WTC11 (cell line): ENCODE results near the gene SLIT3. TPM values are rescaled to one million over a fixed set of nuclear protein-coding genes. Genes with fewer than 3 reads are reported as not detected.

Experiments
- ATAC-seq: fragments of 200-7000 bp; cut with Tn5 transposase; 2 replicates; pipeline ENCODE4 v1.10.0; 2021; ENCODE audit warnings: mild to moderate bottlenecking, moderate library complexity
- CTCF ChIA-PET: fragments of 300-600 bp; sonication (Branson Sonifier 250); formaldehyde crosslinking; loops from one replicate; lab custom pipeline; 2021; ENCODE audit warnings: antibody characterized with exemption; lab: Charles Lee
- POLR2A ChIA-PET: fragments of 350-600 bp; sonication (Branson Sonifier 250); formaldehyde crosslinking; loops from one replicate; lab custom pipeline; 2021; ENCODE audit warnings: antibody characterized with exemption; lab: Charles Lee
- DNase-seq: peaks from one replicate; pipeline ENCODE4 v3.0.0; 2021; ENCODE audit warnings: low spot score
- H3K27ac Mint-ChIP-seq: 2 replicates; pipeline ENCODE4 v1.8.0; 2021; ENCODE audit warnings: mixed read lengths
- H3K27me3 Mint-ChIP-seq: 2 replicates; pipeline ENCODE4 v1.8.0; 2021; ENCODE audit warnings: low read depth, mild to moderate bottlenecking, moderate library complexity, mixed read lengths
- H3K36me3 Mint-ChIP-seq: 2 replicates; pipeline ENCODE4 v1.8.0; 2021; ENCODE audit warnings: mixed read lengths
- H3K4me1 Mint-ChIP-seq: 2 replicates; pipeline ENCODE4 v1.8.0; 2022; ENCODE audit warnings: mixed read lengths
- H3K4me3 Mint-ChIP-seq: 2 replicates; pipeline ENCODE4 v1.8.0; 2021; ENCODE audit warnings: mild to moderate bottlenecking, moderate library complexity, mixed read lengths
- H3K9me3 Mint-ChIP-seq: 2 replicates; pipeline ENCODE4 v1.8.0; 2021; ENCODE audit warnings: mixed read lengths
- ATF1 ChIP-seq: sonication (generic); formaldehyde crosslinking; IDR thresholded peaks from 2 replicates; pipeline ENCODE4 v1.8.1; 2023; ENCODE audit warnings: mild to moderate bottlenecking, moderate library complexity, missing genetic modification reagents
- ATF6 ChIP-seq: sonication (generic); formaldehyde crosslinking; IDR thresholded peaks from 2 replicates; pipeline ENCODE4 v1.8.1; 2023; ENCODE audit warnings: mild to moderate bottlenecking, missing genetic modification reagents
- ERG ChIP-seq: fragments of 250-450 bp; sonication (Bioruptor Pico); IDR thresholded peaks from 2 replicates; pipeline ENCODE4 v1.8.0; 2021; ENCODE audit warnings: mild to moderate bottlenecking
- ETV6 ChIP-seq: sonication (generic); formaldehyde crosslinking; IDR thresholded peaks from 2 replicates; pipeline ENCODE4 v1.8.1; 2022; ENCODE audit warnings: mild to moderate bottlenecking, missing genetic modification reagents
- GABPB1 ChIP-seq: sonication (generic); formaldehyde crosslinking; IDR thresholded peaks from 2 replicates; pipeline ENCODE4 v1.8.1; 2023; ENCODE audit warnings: mild to moderate bottlenecking, missing genetic modification reagents
- GTF2I ChIP-seq: fragments of 250-450 bp; sonication (Bioruptor Pico); conservative IDR thresholded peaks from 2 replicates; pipeline ENCODE4 v1.4.0; 2021; ENCODE audit warnings: mild to moderate bottlenecking
- IRF1 ChIP-seq: sonication (generic); formaldehyde crosslinking; IDR thresholded peaks from 2 replicates; pipeline ENCODE4 v1.8.0; 2023; ENCODE audit warnings: missing genetic modification reagents
- PRRX2 ChIP-seq: fragments of 250-450 bp; sonication (Bioruptor Pico); IDR thresholded peaks from 2 replicates; pipeline ENCODE4 v1.8.0; 2021; ENCODE audit warnings: mild to moderate bottlenecking
- RORB ChIP-seq: fragments of 250-450 bp; sonication (Bioruptor Pico); IDR thresholded peaks from 2 replicates; pipeline ENCODE4 v1.9.0; 2021; ENCODE audit warnings: mild to moderate bottlenecking
- TEAD4 ChIP-seq: sonication (generic); formaldehyde crosslinking; IDR thresholded peaks from 2 replicates; pipeline ENCODE4 v1.8.0; 2022; ENCODE audit warnings: mild to moderate bottlenecking, missing genetic modification reagents
- ZMAT4 ChIP-seq: fragments of 250-450 bp; sonication (Bioruptor Pico); IDR thresholded peaks from 2 replicates; pipeline ENCODE4 v1.9.0; 2021; ENCODE audit warnings: mild to moderate bottlenecking
- ZNF317 ChIP-seq: sonication (generic); formaldehyde crosslinking; IDR thresholded peaks from 2 replicates; pipeline ENCODE4 v1.8.1; 2023; ENCODE audit warnings: low read depth, mild to moderate bottlenecking, moderate library complexity, missing genetic modification reagents, borderline replicate concordance
- ZNF396 ChIP-seq: fragments of 250-450 bp; sonication (Bioruptor Pico); IDR thresholded peaks from 2 replicates; pipeline ENCODE4 v1.8.0; 2021; ENCODE audit warnings: mild to moderate bottlenecking, moderate library complexity, borderline replicate concordance
- ZNF416 ChIP-seq: fragments of 250-450 bp; sonication (Bioruptor Pico); IDR thresholded peaks from 2 replicates; pipeline ENCODE4 v1.9.0; 2021; ENCODE audit warnings: mild to moderate bottlenecking, inconsistent platforms
- ZNF425 ChIP-seq: fragments of 250-450 bp; sonication (Bioruptor Pico); conservative IDR thresholded peaks from 2 replicates; pipeline ENCODE4 v1.9.0; 2021; ENCODE audit warnings: mild to moderate bottlenecking
- ZNF512 ChIP-seq: sonication (generic); formaldehyde crosslinking; IDR thresholded peaks from 2 replicates; pipeline ENCODE4 v1.8.1; 2022; ENCODE audit warnings: missing genetic modification reagents, borderline replicate concordance
- total RNA-seq: library from RNA; stranded (reverse); gene quantifications from 3 replicates; pipeline ENCODE4 v1.2.3, GENCODE V29; 2021
- TF ChIP-seq, protein P1 (sequence below): sonication (generic); formaldehyde crosslinking; IDR thresholded peaks from 2 replicates; pipeline ENCODE4 v1.8.0; 2022; ENCODE audit warnings: mild to moderate bottlenecking, missing genetic modification reagents

Gene SLIT3
- total RNA-seq, 1 experiment from 2014 or later: 1.9 TPM

GRCh38 chr5:169114466-169115065, 186.4 kb downstream of the SLIT3 start (continued):
- TF ChIP-seq, protein P1, sequence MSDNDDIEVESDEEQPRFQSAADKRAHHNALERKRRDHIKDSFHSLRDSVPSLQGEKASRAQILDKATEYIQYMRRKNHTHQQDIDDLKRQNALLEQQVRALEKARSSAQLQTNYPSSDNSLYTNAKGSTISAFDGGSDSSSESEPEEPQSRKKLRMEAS (CRISPR knock-in tag): no peak

DNA sequence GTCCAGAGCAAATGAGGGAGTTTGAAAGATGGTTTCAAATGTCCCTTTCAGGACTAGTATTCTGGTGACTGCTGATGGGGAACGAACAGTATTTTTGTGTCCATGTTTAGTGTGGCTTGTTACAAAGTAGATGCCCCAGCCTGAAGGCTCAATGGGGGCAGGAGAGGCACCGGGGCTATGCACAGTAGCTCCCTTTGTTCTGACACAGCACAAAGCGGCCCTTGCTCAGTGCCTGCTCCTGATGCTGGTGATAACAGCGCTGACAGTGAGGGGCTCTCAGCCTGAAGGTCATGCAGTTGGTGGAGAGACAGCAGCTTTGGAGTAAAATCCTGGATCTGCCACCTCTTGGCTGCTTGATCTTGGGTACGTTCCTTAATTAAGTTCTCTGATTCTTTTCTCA, 188.9 kb downstream of the SLIT3 start:
- DNase-seq (no peak), ATAC-seq (no peak)
- no peak overlapping the region for H3K27ac Mint-ChIP-seq
- POLR2A ChIA-PET: no interaction called here
- CTCF ChIA-PET: interaction anchor here (1.4 kb wide), 1 partner anchor 121 kb away, joined by 3 read pairs; no protein-coding TSS in a partner anchor
- H3K4me1 Mint-ChIP-seq: peaks cover 25% of the 10 kb centered on the region
- peaks cover 27% of the 10 kb centered on the region for H3K9me3 Mint-ChIP-seq
- no peaks in the 10 kb centered on the region; the same call in 1 of the 2 replicates for H3K27me3 Mint-ChIP-seq
- H3K36me3 Mint-ChIP-seq: no peaks in the 10 kb centered on the region
- TF ChIP-seq IRF1 (CRISPR knock-in tag) (no peak), GABPB1 (CRISPR knock-in tag) (no peak), PRRX2 (no peak), ZMAT4 (CRISPR knock-in tag) (no peak), ZNF396 (CRISPR knock-in tag) (no peak), GTF2I (CRISPR knock-in tag) (no peak), ATF6 (CRISPR knock-in tag) (no peak), TEAD4 (CRISPR knock-in tag) (no peak), ETV6 (no peak), ERG (no peak), ZNF416 (no peak), ZNF425 (no peak), ATF1 (CRISPR knock-in tag) (no peak), ZNF317 (no peak), RORB (CRISPR knock-in tag) (no peak), ZNF512 (no peak)
- H3K4me3 Mint-ChIP-seq: no peak overlapping the region
